Measurements from ENCODE around the gene PAGE2B. TPM values are rescaled to one million over a fixed set of nuclear protein-coding genes. Genes with fewer than 3 reads are reported as not detected.

PAGE2B gene
- polyA plus RNA-seq, 1 donor = 0.57 TPM

Other genes starting within 250 kb of the PAGE2B start
- gene TRO, start 154.2 kb upstream of the PAGE2B start, polyA plus RNA-seq = 33.0 TPM
- 0.63 TPM for gene PFKFB1, start 80.8 kb upstream of the PAGE2B start, polyA plus RNA-seq
- 14.6 TPM for gene APEX2, start 74.7 kb upstream of the PAGE2B start, polyA plus RNA-seq
- 15.6 TPM for gene ALAS2, start 44.1 kb upstream of the PAGE2B start, polyA plus RNA-seq
- gene PAGE2, start 14.0 kb downstream of the PAGE2B start, polyA plus RNA-seq = 0.15 TPM
- not detected for gene PAGE5, start 145.3 kb downstream of the PAGE2B start, polyA plus RNA-seq
- not detected for gene PAGE3, start 189.9 kb downstream of the PAGE2B start, polyA plus RNA-seq